HepG2 (cell line): ENCODE measurements around the gene ATRAID. TPM values are rescaled to one million over a fixed set of nuclear protein-coding genes. Genes with fewer than 3 reads are reported as not detected.

Experiments used
- ATF1 ChIP-seq: IDR thresholded peaks from 2 replicates; pipeline ENCODE4 v1.6.1; 2016; ENCODE audit warnings: mild to moderate bottlenecking, control low read depth
- HNRNPL ChIP-seq: fragments of 200-400 bp; formaldehyde crosslinking; IDR thresholded peaks from 2 replicates; pipeline ENCODE4 v1.6.1; 2017; ENCODE audit warnings: mild to moderate bottlenecking, low read depth, low read length
- JARID2 ChIP-seq: sonication (generic); formaldehyde crosslinking; IDR thresholded peaks from 2 replicates; pipeline ENCODE4 v1.8.1; 2023; ENCODE audit warnings: missing genetic modification reagents, inconsistent platforms; ENCODE audit not compliant: insufficient replicate concordance
- MAFK ChIP-seq, 2 experiments: IDR thresholded peaks in 1 of 2; conservative IDR thresholded peaks in 1 of 2; 2 replicates each; pipeline ENCODE4 v1.6.1; 2011; ENCODE audit warnings: improper control_type of control experiment in 2 of 2, low read length in 2 of 2
- MYNN ChIP-seq: sonication (generic); formaldehyde crosslinking; IDR thresholded peaks from 2 replicates; pipeline ENCODE4 v1.4.0; 2020; ENCODE audit warnings: mild to moderate bottlenecking, low read depth, missing genetic modification reagents
- NCOR1 ChIP-seq: fragments of 200-600 bp; sonication (generic); IDR thresholded peaks from 2 replicates; pipeline ENCODE4 v1.7.0; 2017; ENCODE audit warnings: antibody characterized with exemption, low read length, borderline replicate concordance
- NFKBIZ ChIP-seq: IDR thresholded peaks from 2 replicates; pipeline ENCODE4 v1.6.1; 2018; ENCODE audit warnings: missing genetic modification reagents, missing compliant biosample characterization
- RCOR2 ChIP-seq: IDR thresholded peaks from 2 replicates; pipeline ENCODE4 v1.6.1; 2016; ENCODE audit warnings: missing biosample characterization, missing genetic modification reagents
- SAFB2 ChIP-seq: sonication (generic); formaldehyde crosslinking; IDR thresholded peaks from 2 replicates; pipeline ENCODE4 v1.5.1; 2020; ENCODE audit warnings: missing genetic modification reagents, low read depth, mild to moderate bottlenecking, borderline replicate concordance
- SIN3B ChIP-seq: fragments of 150-350 bp; IDR thresholded peaks from 2 replicates; pipeline ENCODE4 v1.6.1; 2014; ENCODE audit warnings: low read length
- SMARCE1 ChIP-seq: fragments of 450-650 bp; IDR thresholded peaks from 2 replicates; pipeline ENCODE4 v1.6.1; 2017; ENCODE audit warnings: borderline replicate concordance
- ZBTB20 ChIP-seq: sonication (generic); formaldehyde crosslinking; IDR thresholded peaks from 2 replicates; pipeline ENCODE4 v1.8.1; 2023; ENCODE audit warnings: missing genetic modification reagents, low read depth, mild to moderate bottlenecking, borderline replicate concordance
- ZFP36 ChIP-seq: fragments of 150-350 bp; IDR thresholded peaks from 2 replicates; pipeline ENCODE4 v1.6.1; 2018; ENCODE audit warnings: borderline replicate concordance, low read length, low read depth; ENCODE audit not compliant: partially characterized antibody
- ZFY ChIP-seq: sonication (generic); formaldehyde crosslinking; IDR thresholded peaks from 2 replicates; pipeline ENCODE4 v1.4.0; 2020; ENCODE audit warnings: missing genetic modification reagents
- ZNF317 ChIP-seq: sonication (generic); formaldehyde crosslinking; IDR thresholded peaks from 2 replicates; pipeline ENCODE4 v1.5.0; 2020; ENCODE audit warnings: mild to moderate bottlenecking, missing genetic modification reagents
- ZNF335 ChIP-seq: sonication (generic); formaldehyde crosslinking; IDR thresholded peaks from 2 replicates; pipeline ENCODE4 v1.4.0; 2020; ENCODE audit warnings: missing genetic modification reagents
- ZNF598 ChIP-seq: sonication (generic); formaldehyde crosslinking; IDR thresholded peaks from 2 replicates; pipeline ENCODE4 v1.5.1; 2020; ENCODE audit warnings: mild to moderate bottlenecking, missing genetic modification reagents, borderline replicate concordance
- ZNF776 ChIP-seq: sonication (generic); formaldehyde crosslinking; IDR thresholded peaks from 2 replicates; pipeline ENCODE4 v1.4.0; 2020; ENCODE audit warnings: mild to moderate bottlenecking, missing genetic modification reagents
- ZZZ3 ChIP-seq: sonication (generic); formaldehyde crosslinking; IDR thresholded peaks from 2 replicates; pipeline ENCODE4 v1.4.0; 2020; ENCODE audit warnings: missing genetic modification reagents, mild to moderate bottlenecking, borderline replicate concordance
- polyA plus RNA-seq, 8 experiments: library from polyadenylated mRNA; depleted of rRNA in 3 of 8; stranded (reverse) in 7 of 8; unstranded in 1 of 8; fragments of >200 nt; fragmentation: Illumina TruSeq in 4 of 8; extraction: Trizol in 4 of 8; gene quantifications; 2 replicates each; pipeline versions ENCODE4 v1.2.1 to v1.2.3, GENCODE V29; 2011 to 2016; ENCODE audit warnings: low read depth in 4 of 8, missing spikeins in 1 of 8, mixed read lengths in 1 of 8; ENCODE audit not compliant: insufficient read depth in 1 of 8
- total RNA-seq, 5 experiments: library from RNA; depleted of rRNA; stranded (reverse); fragments of >200 nt; fragmentation: Illumina TruSeq; extraction: Trizol; gene quantifications; 2 replicates each; pipeline ENCODE4 v1.2.3, GENCODE V29; 2016; ENCODE audit warnings: low read depth in 1 of 5
- TF ChIP-seq, protein P1 (sequence below): sonication (generic); formaldehyde crosslinking; IDR thresholded peaks from 2 replicates; pipeline ENCODE4 v1.8.0; 2023; ENCODE audit warnings: mild to moderate bottlenecking, missing genetic modification reagents
- TF ChIP-seq, protein P2 (sequence below), 2 experiments: fragments of 450-650 bp in 1 of 2; sonication (generic) in 1 of 2; formaldehyde crosslinking in 1 of 2; IDR thresholded peaks; 2 replicates each; pipeline versions ENCODE4 v1.6.1 to v1.8.0; 2016 to 2022; ENCODE audit warnings: antibody characterized with exemption in 1 of 2, mild to moderate bottlenecking in 1 of 2, missing genetic modification reagents in 1 of 2

Gene ATRAID
- total and polyA plus RNA-seq, 2 of the 13 experiments (the other 11 are each of a cell fraction or from before 2014, with no cell fraction given) = 207 to 382 TPM

GRCh38 chr2:27191070-27191829 lies 20.6 kb upstream of the ATRAID start (continued):
- TF ChIP-seq NFKBIZ (CRISPR knock-in tag) (0 out of 2 replicates have a peak, but pooled peaks have one; percentile 49), MYNN (CRISPR knock-in tag) (no peak), ZBTB20 (CRISPR knock-in tag) (no peak), SIN3B (no peak; the same call in 1 of the 2 replicates), ZNF598 (CRISPR knock-in tag) (no peak), ZZZ3 (CRISPR knock-in tag) (no peak), RCOR2 (peak; percentile 58; the same call in 1 of the 2 replicates), HNRNPL (no peak), MAFK (conservative IDR thresholded peaks at IDR 0.05 in 1 of 2, IDR thresholded peaks at IDR 0.05 in 1 of 2; ENCODE audit: low read length in 2 of 2) (no peak), ZNF776 (CRISPR knock-in tag) (no peak), ZNF335 (0 out of 2 replicates have a peak, but pooled peaks have one; percentile 46), SMARCE1 (no peak), ATF1 (no peak), JARID2 (CRISPR knock-in tag) (no peak), ZFP36 (no peak), ZNF317 (CRISPR knock-in tag) (no peak), NCOR1 (no peak), ZFY (no peak), SAFB2 (CRISPR knock-in tag) (no peak)
- TF ChIP-seq, protein P1, sequence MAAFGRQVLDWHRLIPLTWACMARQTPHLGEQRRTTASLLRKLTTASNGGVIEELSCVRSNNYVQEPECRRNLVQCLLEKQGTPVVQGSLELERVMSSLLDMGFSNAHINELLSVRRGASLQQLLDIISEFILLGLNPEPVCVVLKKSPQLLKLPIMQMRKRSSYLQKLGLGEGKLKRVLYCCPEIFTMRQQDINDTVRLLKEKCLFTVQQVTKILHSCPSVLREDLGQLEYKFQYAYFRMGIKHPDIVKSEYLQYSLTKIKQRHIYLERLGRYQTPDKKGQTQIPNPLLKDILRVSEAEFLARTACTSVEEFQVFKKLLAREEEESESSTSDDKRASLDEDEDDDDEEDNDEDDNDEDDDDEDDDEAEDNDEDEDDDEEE (CRISPR knock-in tag) = no peak
- TF ChIP-seq, protein P2, sequence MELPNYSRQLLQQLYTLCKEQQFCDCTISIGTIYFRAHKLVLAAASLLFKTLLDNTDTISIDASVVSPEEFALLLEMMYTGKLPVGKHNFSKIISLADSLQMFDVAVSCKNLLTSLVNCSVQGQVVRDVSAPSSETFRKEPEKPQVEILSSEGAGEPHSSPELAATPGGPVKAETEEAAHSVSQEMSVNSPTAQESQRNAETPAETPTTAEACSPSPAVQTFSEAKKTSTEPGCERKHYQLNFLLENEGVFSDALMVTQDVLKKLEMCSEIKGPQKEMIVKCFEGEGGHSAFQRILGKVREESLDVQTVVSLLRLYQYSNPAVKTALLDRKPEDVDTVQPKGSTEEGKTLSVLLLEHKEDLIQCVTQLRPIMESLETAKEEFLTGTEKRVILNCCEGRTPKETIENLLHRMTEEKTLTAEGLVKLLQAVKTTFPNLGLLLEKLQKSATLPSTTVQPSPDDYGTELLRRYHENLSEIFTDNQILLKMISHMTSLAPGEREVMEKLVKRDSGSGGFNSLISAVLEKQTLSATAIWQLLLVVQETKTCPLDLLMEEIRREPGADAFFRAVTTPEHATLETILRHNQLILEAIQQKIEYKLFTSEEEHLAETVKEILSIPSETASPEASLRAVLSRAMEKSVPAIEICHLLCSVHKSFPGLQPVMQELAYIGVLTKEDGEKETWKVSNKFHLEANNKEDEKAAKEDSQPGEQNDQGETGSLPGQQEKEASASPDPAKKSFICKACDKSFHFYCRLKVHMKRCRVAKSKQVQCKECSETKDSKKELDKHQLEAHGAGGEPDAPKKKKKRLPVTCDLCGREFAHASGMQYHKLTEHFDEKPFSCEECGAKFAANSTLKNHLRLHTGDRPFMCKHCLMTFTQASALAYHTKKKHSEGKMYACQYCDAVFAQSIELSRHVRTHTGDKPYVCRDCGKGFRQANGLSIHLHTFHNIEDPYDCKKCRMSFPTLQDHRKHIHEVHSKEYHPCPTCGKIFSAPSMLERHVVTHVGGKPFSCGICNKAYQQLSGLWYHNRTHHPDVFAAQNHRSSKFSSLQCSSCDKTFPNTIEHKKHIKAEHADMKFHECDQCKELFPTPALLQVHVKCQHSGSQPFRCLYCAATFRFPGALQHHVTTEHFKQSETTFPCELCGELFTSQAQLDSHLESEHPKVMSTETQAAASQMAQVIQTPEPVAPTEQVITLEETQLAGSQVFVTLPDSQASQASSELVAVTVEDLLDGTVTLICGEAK (IDR thresholded peaks at IDR 0.05) = no peak
- TF ChIP-seq, protein P2 (CRISPR knock-in tag; IDR thresholded peaks at IDR 0.05) = no peak
